Ishikawa (cell line): Measurements from ENCODE around the gene IL36B.

Source experiments
- CEBPB ChIP-seq: IDR thresholded peaks from 2 replicates; pipeline ENCODE4 v1.6.1; 2012
- CREB1 ChIP-seq: IDR thresholded peaks from 2 replicates; pipeline ENCODE4 v1.6.1; 2012; ENCODE audit warnings: low read depth
- EGR1 ChIP-seq: IDR thresholded peaks from 2 replicates; pipeline ENCODE4 v1.6.1; 2012
- EP300 ChIP-seq: IDR thresholded peaks from 2 replicates; pipeline ENCODE4 v1.6.1; 2012; ENCODE audit warnings: borderline replicate concordance
- FOXM1 ChIP-seq: IDR thresholded peaks from 2 replicates; pipeline ENCODE4 v1.6.1; 2012; ENCODE audit warnings: low read depth, borderline replicate concordance
- MAX ChIP-seq: IDR thresholded peaks from 2 replicates; pipeline ENCODE4 v1.6.1; 2012
- NFIC ChIP-seq: IDR thresholded peaks from 2 replicates; pipeline ENCODE4 v1.6.1; 2012
- RAD21 ChIP-seq: IDR thresholded peaks from 2 replicates; pipeline ENCODE4 v1.6.1; 2012; ENCODE audit warnings: low read depth
- TAF1 ChIP-seq: IDR thresholded peaks from 2 replicates; pipeline ENCODE4 v1.6.1; 2012; ENCODE audit warnings: low read depth, mild to moderate bottlenecking
- TCF12 ChIP-seq: IDR thresholded peaks from 2 replicates; pipeline ENCODE4 v1.6.1; 2012; ENCODE audit warnings: low read depth
- TEAD4 ChIP-seq: IDR thresholded peaks from 2 replicates; pipeline ENCODE4 v1.6.1; 2012
- USF1 ChIP-seq: IDR thresholded peaks from 2 replicates; pipeline ENCODE4 v1.6.1; 2012
- YY1 ChIP-seq: IDR thresholded peaks from 2 replicates; pipeline ENCODE4 v1.6.1; 2012; ENCODE audit warnings: low read depth
- ZBTB7A ChIP-seq: IDR thresholded peaks from 2 replicates; pipeline ENCODE4 v1.6.1; 2012; ENCODE audit warnings: low read depth
- TF ChIP-seq, protein P1 (sequence below): IDR thresholded peaks from 2 replicates; pipeline ENCODE4 v1.6.1; 2012; ENCODE audit warnings: low read depth, mild to moderate bottlenecking

The IL36B gene

GRCh38 chr2:113052396-113052917, at the start of gene IL36B:
IL36B (minus strand) TSS chr2:113052867.
- TF ChIP-seq ZBTB7A (no peak), FOXM1 (no peak), NFIC (no peak)

DNA sequence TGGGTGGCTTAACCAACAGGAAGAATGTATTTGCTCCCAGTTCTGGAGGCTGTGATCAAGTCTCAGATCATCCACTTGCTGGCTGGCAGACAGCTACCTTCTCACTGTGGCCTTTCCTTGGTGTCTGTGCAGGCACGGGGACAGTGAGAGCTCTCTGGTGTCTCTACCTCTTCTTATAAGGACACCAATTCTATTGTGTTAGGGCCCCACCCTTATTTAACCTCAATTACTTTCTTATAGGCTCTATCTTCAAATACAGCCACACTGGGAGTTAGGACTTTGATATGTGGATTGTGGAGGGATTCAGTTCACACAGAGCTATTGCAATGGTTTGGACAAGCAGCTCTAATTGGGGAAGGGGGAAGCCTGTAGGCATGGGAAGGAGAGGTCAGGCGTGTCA, 49.5 kb upstream of the IL36B start:
- TF ChIP-seq TCF12: no peak
- TF ChIP-seq EGR1: no peak
- no peak for TF ChIP-seq MAX
- no peak for TF ChIP-seq CEBPB
- TF ChIP-seq RAD21: no peak
- TF ChIP-seq TAF1: no peak
- TF ChIP-seq NFIC: no peak
- TF ChIP-seq FOXM1: no peak
- TF ChIP-seq EP300: no peak
- no peak for TF ChIP-seq USF1
- no peak for TF ChIP-seq ZBTB7A
- no peak for TF ChIP-seq CREB1
- TF ChIP-seq YY1: no peak
- TF ChIP-seq, protein P1, sequence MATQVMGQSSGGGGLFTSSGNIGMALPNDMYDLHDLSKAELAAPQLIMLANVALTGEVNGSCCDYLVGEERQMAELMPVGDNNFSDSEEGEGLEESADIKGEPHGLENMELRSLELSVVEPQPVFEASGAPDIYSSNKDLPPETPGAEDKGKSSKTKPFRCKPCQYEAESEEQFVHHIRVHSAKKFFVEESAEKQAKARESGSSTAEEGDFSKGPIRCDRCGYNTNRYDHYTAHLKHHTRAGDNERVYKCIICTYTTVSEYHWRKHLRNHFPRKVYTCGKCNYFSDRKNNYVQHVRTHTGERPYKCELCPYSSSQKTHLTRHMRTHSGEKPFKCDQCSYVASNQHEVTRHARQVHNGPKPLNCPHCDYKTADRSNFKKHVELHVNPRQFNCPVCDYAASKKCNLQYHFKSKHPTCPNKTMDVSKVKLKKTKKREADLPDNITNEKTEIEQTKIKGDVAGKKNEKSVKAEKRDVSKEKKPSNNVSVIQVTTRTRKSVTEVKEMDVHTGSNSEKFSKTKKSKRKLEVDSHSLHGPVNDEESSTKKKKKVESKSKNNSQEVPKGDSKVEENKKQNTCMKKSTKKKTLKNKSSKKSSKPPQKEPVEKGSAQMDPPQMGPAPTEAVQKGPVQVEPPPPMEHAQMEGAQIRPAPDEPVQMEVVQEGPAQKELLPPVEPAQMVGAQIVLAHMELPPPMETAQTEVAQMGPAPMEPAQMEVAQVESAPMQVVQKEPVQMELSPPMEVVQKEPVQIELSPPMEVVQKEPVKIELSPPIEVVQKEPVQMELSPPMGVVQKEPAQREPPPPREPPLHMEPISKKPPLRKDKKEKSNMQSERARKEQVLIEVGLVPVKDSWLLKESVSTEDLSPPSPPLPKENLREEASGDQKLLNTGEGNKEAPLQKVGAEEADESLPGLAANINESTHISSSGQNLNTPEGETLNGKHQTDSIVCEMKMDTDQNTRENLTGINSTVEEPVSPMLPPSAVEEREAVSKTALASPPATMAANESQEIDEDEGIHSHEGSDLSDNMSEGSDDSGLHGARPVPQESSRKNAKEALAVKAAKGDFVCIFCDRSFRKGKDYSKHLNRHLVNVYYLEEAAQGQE: no peak
- TF ChIP-seq TEAD4: no peak

DNA sequence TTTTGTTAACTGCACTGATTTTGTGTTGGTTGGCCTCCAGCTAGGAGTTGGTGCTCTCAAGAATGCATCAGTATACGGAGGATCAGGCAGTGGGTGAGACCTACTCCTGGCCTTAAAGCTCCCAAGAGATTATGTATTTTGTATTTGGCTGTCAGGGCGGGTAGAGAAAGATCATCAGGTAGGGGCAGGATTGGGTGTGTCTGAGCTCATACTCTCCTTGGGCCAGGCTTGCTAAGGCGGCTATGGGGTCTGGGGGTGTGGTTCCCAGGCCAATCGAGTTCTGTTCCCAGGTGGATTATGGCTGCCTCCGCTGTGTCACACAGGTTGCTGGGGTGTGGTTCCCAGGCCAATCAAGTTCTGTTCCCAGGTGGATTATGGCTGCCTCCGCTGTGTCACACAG, 45.9 kb upstream of the IL36B start:
- TF ChIP-seq, protein P1: no peak
- TF ChIP-seq MAX (no peak), CEBPB (no peak), FOXM1 (no peak), TEAD4 (no peak), TAF1 (no peak), RAD21 (no peak), ZBTB7A (no peak), EP300 (no peak), NFIC (no peak), EGR1 (no peak), TCF12 (no peak)

- no peak for TF ChIP-seq NFIC
- no peak for TF ChIP-seq TAF1
- no peak for TF ChIP-seq RAD21
- TF ChIP-seq TEAD4: no peak
- TF ChIP-seq FOXM1: no peak
- no peak for TF ChIP-seq EGR1
- TF ChIP-seq, protein P1: no peak
Observed at GRCh38 chr2:113098041-113098440, 45.4 kb upstream of the IL36B start.

DNA sequence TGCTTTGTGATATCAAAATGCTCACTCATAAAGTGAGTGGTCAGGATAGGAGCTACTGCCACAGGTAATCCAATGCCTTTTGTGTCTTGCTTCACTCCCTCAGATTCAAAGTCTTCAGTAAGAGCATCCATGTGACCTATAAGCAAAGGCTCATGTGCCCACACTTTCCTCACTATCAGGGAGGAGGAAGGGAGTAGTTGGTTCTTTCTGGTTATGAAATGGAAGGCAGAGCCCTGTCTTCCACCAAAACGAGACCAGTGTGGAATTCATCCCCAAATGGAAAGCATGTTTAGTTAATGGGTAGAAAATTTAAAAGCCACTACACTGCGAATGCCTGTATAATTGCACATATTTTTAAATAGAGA, 40.9 kb upstream of the IL36B start:
- TF ChIP-seq EGR1: no peak
- TF ChIP-seq NFIC: no peak
- TF ChIP-seq, protein P1: no peak
- no peak for TF ChIP-seq CREB1
